ENCODE data around the gene ANKRD63. TPM values are rescaled to one million over a fixed set of nuclear protein-coding genes. Genes with fewer than 3 reads are reported as not detected.

ANKRD63 gene
- total RNA-seq, 1 experiment from 2014 or later, result 0.46 TPM

- WGBS (ENCODE audit: extremely low coverage, insufficient read length, low lambda C conversion rate), result no CpG with 5 or more reads among the region's 20 CpGs
- H3K4me2 ChIP-seq (ENCODE audit: insufficient read depth, insufficient read length, low read length), result no peak overlapping the region
Measured at GRCh38 chr15:40293905-40294895, 11.3 kb upstream of the ANKRD63 start.

More at GRCh38 chr15:40293905-40294895, 11.3 kb upstream of the ANKRD63 start:
- Histone ChIP-seq H3K4ac (ENCODE audit: low read depth, low read length) (no peak overlapping the region), H4K20me1 (ENCODE audit: control insufficient read depth, insufficient read depth, insufficient read length) (no peaks in the 10 kb centered on the region), H2BK15ac (ENCODE audit: low read depth, low read length) (no peak overlapping the region), H3K14ac (ENCODE audit: insufficient read depth, low read length) (no peak overlapping the region), H3K27me3 (ENCODE audit: insufficient read depth, low read length) (peaks cover 13% of the 10 kb centered on the region; the same call in 1 of the 2 replicates), H3K79me1 (ENCODE audit: insufficient read depth, low read depth, low read length, poor library complexity, severe bottlenecking) (no peaks in the 10 kb centered on the region), H3K23ac (ENCODE audit: insufficient read length, low read depth, low read length) (no peak overlapping the region), H2BK5ac (ENCODE audit: insufficient read length, low read length) (no peak overlapping the region), H2BK120ac (ENCODE audit: low read depth, low read length, poor library complexity, severe bottlenecking) (no peak overlapping the region), H3K79me2 (ENCODE audit: insufficient read depth, low read length) (no peaks in the 10 kb centered on the region), H3K9ac (ENCODE audit: extremely low read depth, insufficient read length, low read length) (no peak overlapping the region), H4K91ac (ENCODE audit: insufficient read length, low read depth, low read length) (no peak overlapping the region), H3K56ac (ENCODE audit: insufficient read length, low read depth, low read length) (no peak overlapping the region), H4K8ac (replicated peaks; ENCODE audit: insufficient read length, low read depth, low read length) (no peak overlapping the region), H4K5ac (ENCODE audit: insufficient read length, low read depth, low read length) (no peak overlapping the region), H2BK20ac (ENCODE audit: low read depth, low read length, poor library complexity, severe bottlenecking) (no peak overlapping the region), H3K18ac (ENCODE audit: insufficient read length, low read depth, low read length) (no peak overlapping the region), H2AK5ac (ENCODE audit: insufficient read length, low read length) (no peak overlapping the region), H3K23me2 (ENCODE audit: insufficient read length, low read depth, low read length, poor library complexity, severe bottlenecking) (peaks cover 8% of the 10 kb centered on the region), H3T11ph (ENCODE audit: low read length) (no peak overlapping the region), H2BK12ac (ENCODE audit: insufficient read length, low read depth, low read length) (no peak overlapping the region), H2AFZ (ENCODE audit: low read length) (no peak overlapping the region), H3K27ac (ENCODE audit: insufficient read length, low read depth, low read length) (no peak overlapping the region), H3K9me3 (ENCODE audit: control insufficient read depth, low read depth, low read length) (no peaks in the 10 kb centered on the region), H3K4me1 (ENCODE audit: insufficient read depth, low read length) (peaks cover 3% of the 10 kb centered on the region)
- Mint-ChIP-seq H3K9me3 (peaks cover under 1% of the 10 kb centered on the region in 2 experiments; a peak in 3 of 5 replicates), H3K4me1 (peaks cover 14 to 33% of the 10 kb centered on the region in 2 experiments), H3K27ac (no peak overlapping the region), H3K27me3 (ENCODE audit: low read depth) (peaks cover 79% of the 10 kb centered on the region), H3K4me3 (no peak overlapping the region; a peak in 1 of 5 replicates), H3K36me3 (ENCODE audit: insufficient read depth in 1 of 3, low read depth in 3 of 3) (peaks cover 0 to 2% (median under 1%) of the 10 kb centered on the region in 3 experiments; a peak in 4 of 7 replicates)
- TF ChIP-seq CTCF (conservative IDR thresholded peaks at IDR 0.05), result no peak
- DNase-seq, result no peak
